ENCODE measurements around the gene ADGRL3.

ADGRL3 gene

GRCh38 chr4:61853041-61853440 lies 652.9 kb downstream of the ADGRL3 start:
- TF ChIP-seq CTCF (IDR thresholded peaks at IDR 0.05; ENCODE audit: control insufficient read depth, insufficient read depth, low read depth, low read length, missing control alignments) = no peak
- no peak overlapping the region for H3K4me3 ChIP-seq (ENCODE audit: control insufficient read depth, low read depth, low read length)
- no peak for DNase-seq (ENCODE audit: low read depth)

- no peak overlapping the region for H3K4me3 ChIP-seq (ENCODE audit: control insufficient read depth, low read depth, low read length)
- no peak for DNase-seq (ENCODE audit: low read depth)
- no peak for TF ChIP-seq CTCF (IDR thresholded peaks at IDR 0.05; ENCODE audit: control insufficient read depth, insufficient read depth, low read depth, low read length, missing control alignments)
Observed at GRCh38 chr4:61860376-61860775, 660.2 kb downstream of the ADGRL3 start.

- no peak overlapping the region for H3K4me3 ChIP-seq (ENCODE audit: control insufficient read depth, low read depth, low read length)
- DNase-seq (ENCODE audit: low read depth) = no peak
- TF ChIP-seq CTCF (IDR thresholded peaks at IDR 0.05; ENCODE audit: control insufficient read depth, insufficient read depth, low read depth, low read length, missing control alignments) = no peak
Observed at GRCh38 chr4:61864286-61864685, 664.2 kb downstream of the ADGRL3 start.

- TF ChIP-seq CTCF (IDR thresholded peaks at IDR 0.05; ENCODE audit: control insufficient read depth, insufficient read depth, low read depth, low read length, missing control alignments) = no peak
- no peak overlapping the region for H3K4me3 ChIP-seq (ENCODE audit: control insufficient read depth, low read depth, low read length)
- DNase-seq (ENCODE audit: low read depth) = no peak
Observed at GRCh38 chr4:61866378-61867030, 666.4 kb downstream of the ADGRL3 start.

- DNase-seq (ENCODE audit: low read depth) = no peak
- TF ChIP-seq CTCF (IDR thresholded peaks at IDR 0.05; ENCODE audit: control insufficient read depth, insufficient read depth, low read depth, low read length, missing control alignments) = no peak
Observed at GRCh38 chr4:61872983-61873382, 672.9 kb downstream of the ADGRL3 start.

GRCh38 chr4:61877266-61877665 lies 677.1 kb downstream of the ADGRL3 start:
- no peak overlapping the region for H3K4me3 ChIP-seq (ENCODE audit: control insufficient read depth, low read depth, low read length)

More at GRCh38 chr4:61872983-61873382, 672.9 kb downstream of the ADGRL3 start:
- no peak overlapping the region for H3K4me3 ChIP-seq (ENCODE audit: control insufficient read depth, low read depth, low read length)

More at GRCh38 chr4:61877266-61877665, 677.1 kb downstream of the ADGRL3 start:
- no peak for DNase-seq (ENCODE audit: low read depth)
- TF ChIP-seq CTCF (IDR thresholded peaks at IDR 0.05; ENCODE audit: control insufficient read depth, insufficient read depth, low read depth, low read length, missing control alignments) = no peak
